ENCODE measurements around the gene GRK6. TPM values are rescaled to one million over a fixed set of nuclear protein-coding genes. Genes with fewer than 3 reads are reported as not detected.
"Not testable (repeated sequence)": the region's sequence is repeated elsewhere in the genome, so short reads cannot be mapped to it uniquely, and the experiment has no call there.

Gene GRK6
- total and polyA plus RNA-seq, 2 of the 4 experiments (the other 2 are of a cell fraction): 25.3 to 30.1 TPM

DNA sequence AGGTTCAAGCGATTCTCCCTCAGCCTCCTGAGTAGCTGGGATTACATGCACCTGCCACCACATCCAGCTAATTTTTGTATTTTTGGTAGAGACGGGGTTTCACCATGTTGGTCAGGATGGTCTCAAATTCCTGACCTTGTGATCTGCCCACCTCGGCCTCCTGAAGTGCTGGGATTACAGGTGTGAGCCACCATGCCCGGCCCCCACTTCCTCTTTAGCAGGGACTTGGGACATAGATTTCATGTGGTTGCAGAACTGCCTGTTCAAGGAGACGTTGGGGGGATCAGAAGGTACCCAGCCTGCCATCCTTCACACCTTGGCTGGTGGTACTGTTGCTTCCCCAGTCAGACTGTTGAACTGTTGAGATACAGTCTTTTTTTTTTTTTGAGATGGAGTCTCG is 9.4 kb upstream of the GRK6 start:
- H3K9me1 ChIP-seq (ENCODE audit: insufficient read depth, low read length); H4K91ac ChIP-seq (ENCODE audit: insufficient read depth, low read depth, low read length); H3K4ac ChIP-seq (ENCODE audit: low read depth, low read length); H2AK9ac ChIP-seq (replicated peaks; ENCODE audit: low read depth, low read length, poor library complexity); H3K36me3 ChIP-seq (ENCODE audit: control insufficient read depth, insufficient read depth, low read length); H3K9ac ChIP-seq (ENCODE audit: low read depth, low read length); H4K8ac ChIP-seq (ENCODE audit: low read depth in 2 of 2, low read length in 2 of 2); H4K20me1 ChIP-seq (ENCODE audit: insufficient read depth, low read length); H3K27me3 ChIP-seq (ENCODE audit: control insufficient read depth, insufficient read depth, low read length); H2AFZ ChIP-seq (replicated peaks; ENCODE audit: low read length, poor library complexity); H2BK20ac ChIP-seq (ENCODE audit: low read depth, low read length); H3K9me3 ChIP-seq (ENCODE audit: control insufficient read depth, insufficient read depth, low read length); H2BK5ac ChIP-seq (ENCODE audit: low read depth, low read length, poor library complexity, severe bottlenecking); H2BK120ac ChIP-seq (ENCODE audit: low read depth, low read length); BruUV-seq (replicated peaks); H3K27ac ChIP-seq (ENCODE audit: insufficient read depth, low read length); H3K18ac ChIP-seq (ENCODE audit: low read depth, low read length); H2BK15ac ChIP-seq (ENCODE audit: low read depth, low read length); H3K23ac ChIP-seq (ENCODE audit: low read depth, low read length); H3K79me1 ChIP-seq (ENCODE audit: low read depth in 1 of 2, low read length in 2 of 2); H2AK5ac ChIP-seq (ENCODE audit: low read depth, low read length); H4K5ac ChIP-seq (ENCODE audit: low read depth, low read length); in situ Hi-C loops (cut with MboI; ENCODE audit: low sequenced_read_pairs); H3K4me1 ChIP-seq (ENCODE audit: control insufficient read depth, insufficient read depth, low read length); POLR2A ChIA-PET (ENCODE audit: unreplicated experiment); H3K4me3 ChIP-seq (ENCODE audit: insufficient read depth, low read depth, low read length); dilution Hi-C loops (cut with HindIII; ENCODE audit: low sequenced_read_pairs, unreplicated experiment); intact Hi-C loops (cut with micrococcal nuclease); H3K56ac ChIP-seq (ENCODE audit: extremely low read depth, insufficient read depth, low read length); H3K14ac ChIP-seq (replicated peaks; ENCODE audit: low read depth, low read length); ATAC-seq (ENCODE audit: low read depth); H3K4me2 ChIP-seq (ENCODE audit: low read depth, low read length); DNase-seq: not testable (repeated sequence)
- CTCF ChIA-PET: interaction anchor here (0.8 kb wide), 1 partner anchor 13 kb away, joined by 4 read pairs; no protein-coding TSS in a partner anchor
- WGBS, 2 experiments (ENCODE audit: extremely low coverage in 2 of 2, insufficient read length in 1 of 2): 60% methylated on average over 1 of the region's 6 CpGs; no CpG with 5 or more reads in 1 of the 2 experiments
